ENCODE data around the gene ARID3C.

The ARID3C gene

GRCh38 chr9:34575862-34576596 is 52.8 kb downstream of the ARID3C start:
- no peak for DNase-seq

GRCh38 chr9:34575241-34575640 is 53.6 kb downstream of the ARID3C start:
- no peak for DNase-seq

GRCh38 chr9:34574571-34574970 is 54.3 kb downstream of the ARID3C start:
- DNase-seq = no peak

- DNase-seq = no peak
Measured at GRCh38 chr9:34573599-34574325, 55.1 kb downstream of the ARID3C start.

GRCh38 chr9:34572628-34573027 is 56.2 kb downstream of the ARID3C start:
- DNase-seq = no peak

- DNase-seq = no peak
Measured at GRCh38 chr9:34572092-34572491, 56.8 kb downstream of the ARID3C start.

- no peak for DNase-seq
Measured at GRCh38 chr9:34571481-34571810, 57.4 kb downstream of the ARID3C start.

All from NCI-H510A treated with DMSO at 0.1 percent for 48 hours (cell line).